Measurements from ENCODE around the gene SLC7A4. TPM values are rescaled to one million over a fixed set of nuclear protein-coding genes. Genes with fewer than 3 reads are reported as not detected.

The SLC7A4 gene
- total and polyA plus RNA-seq, 2 of the 8 experiments (the other 6 are each of a cell fraction or from before 2014, with no cell fraction given), result 0.92 TPM; not detected in 1

DNA sequence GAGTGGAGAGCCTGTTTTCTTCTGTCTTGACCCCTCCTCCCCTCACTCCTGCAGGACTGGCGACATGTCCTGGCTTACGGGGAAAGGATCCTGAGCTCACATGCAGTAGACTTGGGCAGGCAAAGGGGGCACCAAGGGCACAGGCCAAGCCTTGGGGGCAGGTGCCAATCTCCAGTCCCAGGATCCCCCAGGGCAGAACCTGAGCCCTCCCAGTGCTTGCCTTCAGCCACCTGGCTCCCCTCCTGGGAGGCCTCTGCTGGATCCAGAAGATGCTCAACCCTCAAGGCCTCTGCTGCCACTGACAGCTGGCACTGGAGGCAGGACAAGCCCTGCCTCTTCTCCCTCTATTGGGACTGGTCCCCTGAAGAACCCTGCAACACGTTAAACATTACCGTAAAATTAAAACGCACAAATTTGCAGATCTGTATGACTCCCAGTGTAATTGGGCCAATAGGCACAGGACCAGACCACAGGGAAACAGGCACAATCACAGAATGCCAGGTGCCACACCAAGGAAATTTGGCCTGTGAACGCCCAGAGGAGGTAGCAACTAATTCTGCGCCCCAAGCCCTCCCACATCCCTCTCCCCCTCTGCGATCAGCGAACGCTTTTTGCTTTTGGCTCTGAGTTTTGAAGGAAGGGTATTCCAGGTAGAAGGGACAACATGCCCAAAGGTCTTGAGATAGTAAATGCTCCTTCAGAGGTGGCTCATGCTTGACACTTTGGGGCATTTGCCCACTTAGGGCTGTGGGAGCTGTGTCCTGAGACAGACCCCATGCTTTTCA lies 51.2 kb downstream of the SLC7A4 start (continued):
- TF ChIP-seq KDM4A (IDR thresholded peaks at IDR 0.05; ENCODE audit: low read depth, low read length, severe bottlenecking) (no peak), FOSL1 (IDR thresholded peaks at IDR 0.05; ENCODE audit: insufficient read depth, low read depth, low read length) (no peak), TBP (IDR thresholded peaks at IDR 0.05; ENCODE audit: low read depth, low read length) (no peak), BCL11A (IDR thresholded peaks at IDR 0.05; ENCODE audit: low read depth in 2 of 2, low read length in 2 of 2) (no peak), ZNF274 (IDR thresholded peaks at IDR 0.05; ENCODE audit: borderline replicate concordance, extremely low read depth, low read length) (no peak), SIRT6 (IDR thresholded peaks at IDR 0.05; ENCODE audit: low read length) (no peak), GTF2F1 (IDR thresholded peaks at IDR 0.05; ENCODE audit: borderline replicate concordance, low read depth, low read length) (no peak)
- TF ChIP-seq, protein P1, sequence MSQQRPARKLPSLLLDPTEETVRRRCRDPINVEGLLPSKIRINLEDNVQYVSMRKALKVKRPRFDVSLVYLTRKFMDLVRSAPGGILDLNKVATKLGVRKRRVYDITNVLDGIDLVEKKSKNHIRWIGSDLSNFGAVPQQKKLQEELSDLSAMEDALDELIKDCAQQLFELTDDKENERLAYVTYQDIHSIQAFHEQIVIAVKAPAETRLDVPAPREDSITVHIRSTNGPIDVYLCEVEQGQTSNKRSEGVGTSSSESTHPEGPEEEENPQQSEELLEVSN (IDR thresholded peaks at IDR 0.05), result no peak

All from H1 (cell line).